Stimulated activated naive CD8-positive, alpha-beta T cell treated with anti-CD3 and anti-CD28 coated beads, Interleukin-15, Interleukin-2, amounts not matched to agents 100 ng/mL and 50 ng/mL, for 24 hours (primary cell): Measurements from ENCODE around the gene MS4A4A.

Source experiments
- H3K27ac Mint-ChIP-seq: one replicate; pipeline ENCODE4 v1.8.0; 2021; ENCODE audit warnings: mild to moderate bottlenecking, mixed read lengths
- H3K27me3 Mint-ChIP-seq: one replicate; pipeline ENCODE4 v1.8.0; 2021; ENCODE audit warnings: mixed read lengths
- H3K36me3 Mint-ChIP-seq: one replicate; pipeline ENCODE4 v1.8.0; 2021; ENCODE audit warnings: low read depth, mixed read lengths
- H3K4me1 Mint-ChIP-seq: one replicate; pipeline ENCODE4 v1.8.0; 2021; ENCODE audit warnings: low read depth, mixed read lengths
- H3K4me3 Mint-ChIP-seq: one replicate; pipeline ENCODE4 v1.8.0; 2021; ENCODE audit warnings: mild to moderate bottlenecking, mixed read lengths
- H3K9me3 Mint-ChIP-seq: one replicate; pipeline ENCODE4 v1.8.0; 2021; ENCODE audit warnings: mixed read lengths

The MS4A4A gene

DNA sequence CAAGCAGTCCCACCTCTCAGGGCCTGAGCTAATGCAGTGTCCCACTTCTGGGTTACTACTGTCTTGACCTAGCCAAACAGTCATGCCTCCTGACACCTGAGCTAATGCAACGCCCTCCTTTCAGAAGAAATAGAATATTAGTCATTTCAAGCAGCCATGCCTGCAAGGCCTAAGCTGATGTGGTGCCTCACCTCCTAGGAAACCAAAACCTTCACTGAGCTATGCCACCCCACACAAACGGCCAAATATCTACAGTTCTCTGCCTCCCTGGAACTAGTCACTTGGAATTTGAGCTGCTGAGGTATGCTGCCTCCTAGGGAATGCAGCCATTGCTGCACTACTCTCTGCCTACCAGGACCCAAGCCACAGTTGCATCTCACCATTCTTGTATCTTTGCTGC, 38.3 kb downstream of the MS4A4A start:
- peaks cover 39% of the 10 kb centered on the region for H3K27me3 Mint-ChIP-seq
- H3K36me3 Mint-ChIP-seq = no peaks in the 10 kb centered on the region
- peaks cover 3% of the 10 kb centered on the region for H3K4me1 Mint-ChIP-seq
- no peak overlapping the region for H3K4me3 Mint-ChIP-seq
- peaks cover 32% of the 10 kb centered on the region for H3K9me3 Mint-ChIP-seq
- H3K27ac Mint-ChIP-seq = no peak overlapping the region

DNA sequence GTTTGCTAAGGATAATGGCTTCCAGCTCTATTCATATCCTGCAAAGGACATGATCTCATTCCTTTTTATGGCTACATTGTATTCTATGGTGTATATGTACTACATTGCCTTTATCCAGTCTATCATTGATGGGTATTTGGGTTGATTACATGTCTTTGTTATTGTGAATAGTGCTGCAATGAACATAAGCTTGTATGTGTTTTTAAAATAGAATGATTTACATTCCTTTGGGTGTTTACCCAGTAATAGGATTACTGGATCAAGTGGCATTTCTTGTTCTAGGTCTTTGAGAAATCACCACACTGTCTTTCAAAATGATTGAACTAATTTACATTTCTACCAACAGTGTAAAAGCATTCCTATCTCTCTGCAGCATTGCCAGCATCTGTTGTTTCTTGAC, 40.6 kb downstream of the MS4A4A start:
- Mint-ChIP-seq H3K4me1 (peaks cover 3% of the 10 kb centered on the region), H3K27me3 (peaks cover 35% of the 10 kb centered on the region), H3K9me3 (peaks cover 32% of the 10 kb centered on the region), H3K36me3 (no peaks in the 10 kb centered on the region), H3K27ac (no peak overlapping the region), H3K4me3 (no peak overlapping the region)

DNA sequence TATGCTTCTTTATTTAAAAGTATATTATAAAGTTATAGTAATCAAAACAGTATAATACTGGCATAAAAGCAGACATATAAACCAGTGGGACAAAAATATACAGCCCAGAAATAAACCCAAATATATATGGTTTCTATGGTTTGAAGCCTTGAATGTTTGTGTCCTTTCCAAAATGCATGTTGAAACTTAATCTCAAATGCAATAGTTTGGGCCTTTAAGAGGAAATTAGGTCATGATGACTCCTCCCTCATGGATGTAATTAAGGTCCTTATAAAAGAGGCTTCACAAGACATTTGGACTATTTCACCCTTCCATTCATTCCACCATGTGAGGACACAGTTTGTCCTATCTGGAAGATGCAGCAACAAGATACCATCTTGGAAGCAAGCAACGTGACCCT, 46.5 kb downstream of the MS4A4A start, which contains the start of gene MS4A6E:
TSS of gene MS4A6E (plus strand) at position 301 of the 400 bp plus-strand sequence. CDS start 7,641 bp downstream, outside the sequence.
- Mint-ChIP-seq H3K4me3 (no peak within 1 kb of the TSS), H3K27me3 (peaks cover 11% of the 10 kb centered on the region), H3K27ac (no peak within 1 kb of the TSS), H3K4me1 (no peaks in the 10 kb centered on the region), H3K36me3 (no peaks in the 10 kb centered on the region), H3K9me3 (peaks cover 6% of the 10 kb centered on the region)

DNA sequence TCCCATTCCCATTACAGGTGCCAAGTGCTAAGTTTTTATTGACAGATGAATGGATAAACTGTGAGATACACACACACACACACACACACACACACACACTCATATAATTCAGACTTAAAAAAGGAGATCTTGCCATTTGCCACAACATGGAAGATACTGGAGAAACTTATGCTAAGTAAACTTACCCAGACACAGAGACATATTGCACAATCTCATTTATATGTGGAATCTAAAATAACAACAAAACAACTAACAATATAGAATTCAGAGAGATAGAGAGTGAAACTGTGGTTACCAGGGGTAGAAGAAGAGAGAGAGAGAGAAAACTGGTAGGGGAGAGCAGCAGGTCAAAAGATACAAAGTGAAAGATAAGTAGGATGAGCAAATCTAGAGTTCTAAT, 48.0 kb downstream of the MS4A4A start:
- Mint-ChIP-seq H3K27ac (no peak overlapping the region), H3K4me1 (no peaks in the 10 kb centered on the region), H3K36me3 (no peaks in the 10 kb centered on the region), H3K9me3 (no peaks in the 10 kb centered on the region), H3K27me3 (peaks cover 4% of the 10 kb centered on the region), H3K4me3 (no peak overlapping the region)

DNA sequence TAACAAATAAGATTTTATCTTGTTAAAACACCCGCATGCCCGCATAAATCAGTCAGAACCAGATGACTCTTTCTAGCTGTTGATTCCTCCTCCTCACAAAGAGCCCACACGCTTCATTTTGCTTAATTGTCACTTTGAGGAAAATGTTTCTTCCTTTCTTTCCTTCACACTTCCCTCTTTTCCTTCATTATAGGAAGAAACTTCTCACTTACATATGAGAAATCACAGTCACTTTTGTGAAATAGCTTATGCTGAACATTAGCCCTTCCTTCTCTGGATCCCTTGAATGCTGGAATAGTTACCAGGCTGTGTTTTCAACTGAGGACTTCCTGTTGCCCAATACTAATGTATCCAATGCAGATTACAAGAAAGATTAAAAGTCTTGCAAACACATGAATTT, 52.4 kb downstream of the MS4A4A start:
- Mint-ChIP-seq H3K4me3 (no peak overlapping the region), H3K27ac (no peak overlapping the region), H3K4me1 (no peaks in the 10 kb centered on the region), H3K27me3 (peaks cover 5% of the 10 kb centered on the region), H3K9me3 (no peaks in the 10 kb centered on the region), H3K36me3 (no peaks in the 10 kb centered on the region)

DNA sequence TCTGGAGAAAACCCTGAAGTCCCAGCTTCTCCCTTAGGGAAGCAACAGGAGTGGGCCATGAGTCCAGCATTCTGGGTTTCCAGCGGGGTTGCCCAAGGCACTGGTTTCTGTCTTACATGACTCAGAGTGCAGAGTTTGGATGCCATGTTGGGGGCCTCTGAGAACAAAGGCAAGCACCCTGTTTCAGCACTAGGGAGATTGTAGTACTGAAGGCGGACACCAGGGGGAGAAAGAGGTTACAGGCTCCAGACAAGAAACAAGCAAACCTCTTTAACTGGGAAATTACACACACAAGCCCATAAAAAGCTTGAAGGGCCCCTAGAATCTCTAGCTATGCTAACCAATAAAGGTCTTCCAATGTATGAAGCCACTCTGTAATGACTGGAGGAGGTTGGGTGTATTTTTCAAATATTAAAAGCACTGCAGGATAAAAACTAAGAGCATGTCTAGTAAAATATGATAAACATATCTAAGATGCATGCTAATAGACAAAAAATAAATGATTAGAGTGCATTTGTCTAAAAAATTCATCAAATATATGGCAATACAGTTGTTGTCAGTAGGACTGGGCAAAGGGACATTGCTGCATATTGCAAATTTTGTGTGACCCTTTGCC, 53.6 kb downstream of the MS4A4A start:
- no peaks in the 10 kb centered on the region for H3K4me1 Mint-ChIP-seq
- H3K27ac Mint-ChIP-seq = no peak overlapping the region

GRCh38 chr11:60336767-60337391, 56.4 kb downstream of the MS4A4A start:
- no peaks in the 10 kb centered on the region for H3K36me3 Mint-ChIP-seq
- H3K4me3 Mint-ChIP-seq = no peak overlapping the region
- no peaks in the 10 kb centered on the region for H3K9me3 Mint-ChIP-seq
- no peak overlapping the region for H3K27ac Mint-ChIP-seq
- peaks cover 16% of the 10 kb centered on the region for H3K27me3 Mint-ChIP-seq
- H3K4me1 Mint-ChIP-seq = no peaks in the 10 kb centered on the region

More for the DNA sequence above, 53.6 kb downstream of the MS4A4A start:
- no peaks in the 10 kb centered on the region for H3K9me3 Mint-ChIP-seq
- H3K27me3 Mint-ChIP-seq = peaks cover 5% of the 10 kb centered on the region
- H3K4me3 Mint-ChIP-seq = no peak overlapping the region
- no peaks in the 10 kb centered on the region for H3K36me3 Mint-ChIP-seq

DNA sequence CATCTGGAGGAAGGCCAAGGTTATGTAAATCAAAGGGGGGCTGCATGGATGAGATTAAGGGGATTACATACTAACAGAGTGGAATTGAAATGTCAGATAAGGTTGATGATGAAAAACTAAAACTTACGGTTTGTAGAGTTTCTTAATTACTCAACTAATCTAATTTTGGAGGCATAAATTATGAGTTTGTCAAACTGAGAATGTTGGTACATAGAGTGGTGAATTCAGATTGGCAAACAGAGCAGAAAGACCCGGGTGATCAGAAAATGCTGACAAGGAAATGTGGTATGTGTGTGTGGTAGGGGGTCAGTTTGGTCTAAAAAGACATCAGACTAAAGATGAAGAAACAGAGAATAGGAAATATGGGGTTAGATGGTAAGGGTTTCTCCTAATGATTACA, 57.6 kb downstream of the MS4A4A start:
- no peaks in the 10 kb centered on the region for H3K9me3 Mint-ChIP-seq
- H3K36me3 Mint-ChIP-seq = no peaks in the 10 kb centered on the region
- no peak overlapping the region for H3K27ac Mint-ChIP-seq
- H3K4me1 Mint-ChIP-seq = no peaks in the 10 kb centered on the region
- H3K27me3 Mint-ChIP-seq = peaks cover 20% of the 10 kb centered on the region
- H3K4me3 Mint-ChIP-seq = no peak overlapping the region

DNA sequence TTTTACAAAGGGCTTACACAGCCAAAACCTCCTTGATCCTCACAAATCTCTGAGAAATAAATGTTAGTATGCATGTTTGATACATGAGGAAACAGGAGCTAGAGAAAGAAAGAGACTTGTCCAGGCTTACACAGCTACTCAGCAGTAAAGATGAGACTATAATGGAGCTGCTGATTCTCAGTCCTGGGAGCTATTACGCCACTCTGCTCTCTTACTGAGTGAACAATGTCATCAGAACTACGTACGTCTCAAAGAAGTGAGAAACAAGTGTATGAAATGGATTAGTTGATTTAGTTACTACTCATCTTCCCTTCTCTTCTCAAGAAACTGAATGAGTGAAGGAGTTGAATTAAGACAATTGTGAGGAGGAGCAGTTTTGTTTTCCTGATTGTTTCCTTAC, 58.9 kb downstream of the MS4A4A start:
- Mint-ChIP-seq H3K9me3 (no peaks in the 10 kb centered on the region), H3K4me3 (no peak overlapping the region), H3K4me1 (no peaks in the 10 kb centered on the region), H3K27me3 (peaks cover 20% of the 10 kb centered on the region), H3K36me3 (no peaks in the 10 kb centered on the region), H3K27ac (no peak overlapping the region)

DNA sequence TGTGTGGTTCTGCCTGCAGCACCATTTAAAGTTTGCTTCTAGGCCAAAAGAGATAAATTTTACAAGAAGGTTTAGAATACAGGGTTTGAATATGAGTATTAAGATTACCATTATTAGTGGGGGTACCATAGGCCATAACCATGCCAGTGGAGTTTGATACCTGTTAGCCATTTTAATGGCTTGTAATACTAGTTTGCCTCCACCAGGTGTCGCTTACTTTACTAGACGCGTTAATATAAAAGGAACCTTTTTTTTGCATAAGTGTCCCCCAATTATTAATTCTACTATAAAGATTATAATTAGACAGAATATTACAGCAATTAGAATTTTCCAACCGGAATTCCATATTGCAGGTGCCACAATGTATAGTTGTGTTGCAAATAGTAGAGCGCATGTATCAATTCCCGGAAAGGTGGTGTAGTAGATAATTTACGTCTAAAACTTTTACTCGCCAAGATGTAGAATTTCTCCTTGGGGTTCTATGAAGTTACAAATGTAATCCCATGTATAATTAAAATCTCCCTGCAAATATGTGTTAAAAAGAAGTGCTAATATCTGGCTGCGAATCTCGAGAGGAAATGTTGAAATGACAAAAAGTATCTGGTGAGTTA, 62.7 kb downstream of the MS4A4A start:
- Mint-ChIP-seq H3K27me3 (peaks cover 33% of the 10 kb centered on the region), H3K27ac (no peak overlapping the region), H3K4me1 (peaks cover 4% of the 10 kb centered on the region), H3K9me3 (no peaks in the 10 kb centered on the region), H3K36me3 (no peaks in the 10 kb centered on the region), H3K4me3 (no peak overlapping the region)

- H3K9me3 Mint-ChIP-seq = no peaks in the 10 kb centered on the region
- no peaks in the 10 kb centered on the region for H3K36me3 Mint-ChIP-seq
- no peak overlapping the region for H3K27ac Mint-ChIP-seq
- no peak overlapping the region for H3K4me3 Mint-ChIP-seq
- H3K27me3 Mint-ChIP-seq = peaks cover 34% of the 10 kb centered on the region
- H3K4me1 Mint-ChIP-seq = peaks cover 4% of the 10 kb centered on the region
Observed at GRCh38 chr11:60344146-60344545, 63.7 kb downstream of the MS4A4A start.

GRCh38 chr11:60345489-60345888, 65.0 kb downstream of the MS4A4A start:
- H3K9me3 Mint-ChIP-seq = no peaks in the 10 kb centered on the region
- H3K36me3 Mint-ChIP-seq = no peaks in the 10 kb centered on the region
- H3K4me1 Mint-ChIP-seq = peaks cover 4% of the 10 kb centered on the region
- H3K4me3 Mint-ChIP-seq = no peak overlapping the region
- peaks cover 31% of the 10 kb centered on the region for H3K27me3 Mint-ChIP-seq
- no peak overlapping the region for H3K27ac Mint-ChIP-seq

GRCh38 chr11:60347084-60347797, 66.8 kb downstream of the MS4A4A start:
- Mint-ChIP-seq H3K4me3 (no peak overlapping the region), H3K27me3 (peaks cover 27% of the 10 kb centered on the region), H3K4me1 (peaks cover 4% of the 10 kb centered on the region), H3K36me3 (no peaks in the 10 kb centered on the region), H3K9me3 (no peaks in the 10 kb centered on the region), H3K27ac (no peak overlapping the region)

DNA sequence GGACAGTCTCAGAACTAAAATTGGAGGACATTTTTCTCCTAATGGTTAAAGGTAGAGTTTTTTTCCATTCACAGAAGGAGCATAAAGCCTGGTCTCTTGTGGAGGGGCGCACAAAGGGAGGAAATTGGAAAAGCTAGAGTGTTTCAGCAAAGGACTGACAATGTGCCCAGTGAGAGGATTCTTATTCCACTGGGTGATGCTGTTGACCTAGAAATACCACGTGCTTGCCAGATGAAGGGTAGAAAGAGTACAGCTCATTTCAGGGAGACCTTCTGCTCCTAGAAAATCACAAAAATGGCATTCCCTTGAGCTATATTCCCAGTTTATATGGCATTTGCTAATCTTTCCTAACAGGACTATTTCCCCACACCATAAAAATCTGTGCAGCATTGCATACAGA, 67.7 kb downstream of the MS4A4A start:
- no peaks in the 10 kb centered on the region for H3K9me3 Mint-ChIP-seq
- H3K4me3 Mint-ChIP-seq = no peak overlapping the region
- no peak overlapping the region for H3K27ac Mint-ChIP-seq
- H3K27me3 Mint-ChIP-seq = peaks cover 29% of the 10 kb centered on the region
- no peaks in the 10 kb centered on the region for H3K36me3 Mint-ChIP-seq
- H3K4me1 Mint-ChIP-seq = peaks cover 4% of the 10 kb centered on the region

GRCh38 chr11:60349990-60350389, 69.5 kb downstream of the MS4A4A start:
- no peaks in the 10 kb centered on the region for H3K36me3 Mint-ChIP-seq
- H3K9me3 Mint-ChIP-seq = peaks cover 8% of the 10 kb centered on the region
- H3K4me1 Mint-ChIP-seq = peaks cover 4% of the 10 kb centered on the region
- no peak overlapping the region for H3K27ac Mint-ChIP-seq
- H3K27me3 Mint-ChIP-seq = peaks cover 34% of the 10 kb centered on the region
- H3K4me3 Mint-ChIP-seq = no peak overlapping the region
